Astrocyte of the spinal cord (primary cell): Measurements from ENCODE around the gene SAMD9.

Experiments
- DNase-seq: peaks from one replicate; pipeline ENCODE4 v3.0.0; 2011; ENCODE audit warnings: low read depth, low spot score
- H3K4me3 ChIP-seq: 2 replicates; pipeline ENCODE4 v1.5.1; 2011; ENCODE audit warnings: low read depth, mild to moderate bottlenecking, low read length, moderate library complexity
- CTCF ChIP-seq: IDR thresholded peaks from 2 replicates; pipeline ENCODE4 v1.5.1; 2012; ENCODE audit warnings: low read depth, mild to moderate bottlenecking, low read length, inconsistent platforms
- in situ Hi-C: cut with HindIII; loops from 2 replicates; pipeline ENCODE4 v1.10.0; 2017; ENCODE audit warnings: low sequenced_read_pairs

Gene SAMD9

DNA sequence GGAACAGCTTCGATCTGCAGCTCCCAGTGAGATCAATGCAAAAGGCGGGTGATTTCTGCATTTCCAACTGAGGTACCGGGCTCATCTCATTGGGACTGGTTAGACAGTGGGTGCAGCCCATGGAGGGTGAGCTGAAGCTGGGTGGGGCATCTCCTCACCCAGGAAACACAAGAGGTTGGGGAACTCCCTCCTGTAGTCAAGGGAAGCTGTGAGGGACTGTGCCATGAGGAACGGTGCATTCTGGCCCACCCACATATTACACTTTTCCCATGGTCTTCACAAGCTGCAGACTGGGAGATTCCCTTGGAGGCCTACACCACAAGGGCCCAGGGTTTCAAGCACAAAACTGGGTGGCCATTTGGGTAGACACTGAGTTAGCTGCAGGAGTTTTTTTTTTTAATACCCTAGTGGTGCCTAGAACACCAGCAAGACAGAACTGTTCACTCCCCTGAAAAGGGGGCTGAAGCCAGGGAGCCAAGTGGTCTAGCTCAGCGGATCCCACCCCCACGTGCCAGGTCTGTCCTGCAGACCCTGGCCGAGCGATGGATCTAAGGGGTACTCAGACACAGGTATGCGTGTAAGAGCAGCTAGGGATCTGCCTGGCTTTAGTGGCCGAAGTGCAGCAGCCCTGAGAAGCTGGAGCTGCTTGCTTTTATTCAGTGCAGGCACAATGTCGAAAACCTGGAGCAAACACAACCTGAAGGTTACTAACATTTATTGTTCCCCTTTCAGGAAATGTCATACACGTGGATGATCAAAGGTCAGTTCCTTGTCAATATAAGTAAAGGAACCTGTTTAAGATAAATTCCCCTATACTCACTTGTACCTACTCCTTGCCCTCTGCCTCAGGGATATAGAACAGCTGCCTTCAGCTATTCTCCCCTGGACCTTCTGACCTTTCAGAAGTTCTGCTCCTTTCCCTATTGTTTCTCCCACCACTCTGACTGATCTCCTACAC lies 3.1 kb upstream of the SAMD9 start:
- in situ Hi-C loops = no loop called here
- no peak overlapping the region for H3K4me3 ChIP-seq
- DNase-seq = no peak
- no peak for TF ChIP-seq CTCF

DNA sequence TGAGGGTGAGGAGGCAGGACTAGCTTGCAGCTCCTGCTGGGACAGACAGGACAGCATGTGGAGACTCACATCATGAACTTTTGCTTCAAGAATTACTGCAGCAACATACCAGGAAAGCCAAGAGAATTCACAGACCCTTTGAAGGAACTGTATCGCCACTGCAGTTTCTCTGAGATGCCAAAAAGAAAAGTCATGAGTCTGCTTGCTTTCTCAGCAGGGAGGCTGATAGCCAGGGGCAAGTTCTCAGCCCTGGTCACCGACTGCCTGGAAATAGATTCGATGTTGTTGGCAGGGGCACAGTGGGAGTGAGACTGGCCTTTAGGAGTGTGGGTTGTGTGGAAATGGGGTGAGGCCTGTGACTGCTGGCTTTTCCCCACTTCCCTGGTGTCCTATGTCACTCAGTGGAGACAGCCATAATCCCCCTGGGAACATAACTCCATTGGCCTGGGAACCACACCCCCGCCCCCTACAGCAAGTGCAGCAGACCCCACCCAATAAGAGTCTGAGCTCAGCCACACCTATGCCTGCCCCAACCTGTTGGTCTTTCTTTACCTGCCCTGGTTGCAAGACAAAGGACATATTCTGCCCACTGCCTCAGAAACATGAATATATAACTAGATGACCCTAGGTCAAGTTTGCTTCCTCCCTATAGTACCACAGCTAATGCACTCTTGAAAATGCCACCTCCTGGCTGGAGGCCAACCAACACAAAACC lies 1.6 kb upstream of the SAMD9 start:
- H3K4me3 ChIP-seq = no peak overlapping the region
- no peak for TF ChIP-seq CTCF
- DNase-seq = peak; percentile 64
- in situ Hi-C loops = no loop called here

- no peak for TF ChIP-seq CTCF
- in situ Hi-C loops = no loop called here
- peak overlapping the region; percentile 36 for H3K4me3 ChIP-seq
- DNase-seq = no peak
Measured at GRCh38 chr7:93117327-93117726, 452 bp downstream of the SAMD9 start.

DNA sequence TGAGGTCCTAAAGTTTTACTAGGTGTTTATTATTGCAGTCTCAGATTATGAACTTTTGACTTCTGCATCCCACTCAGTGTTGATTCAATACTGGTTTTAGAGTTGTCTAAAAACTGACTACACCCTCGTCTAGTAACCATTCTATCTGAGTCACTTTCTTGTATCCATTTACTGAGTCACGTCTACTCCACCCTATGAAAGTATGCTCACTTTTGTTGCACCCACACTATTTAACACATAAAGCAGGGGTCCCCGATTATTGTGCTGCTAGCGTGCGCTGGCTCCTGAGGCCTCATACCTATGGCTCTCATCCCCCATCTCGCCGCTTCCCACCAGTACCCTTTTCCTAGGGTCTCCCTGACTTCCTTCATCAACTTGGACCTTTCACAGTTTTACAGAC lies 2.0 kb downstream of the SAMD9 start:
- in situ Hi-C loops = no loop called here
- H3K4me3 ChIP-seq = no peak overlapping the region
- peak; percentile 37 for DNase-seq
- no peak for TF ChIP-seq CTCF

DNA sequence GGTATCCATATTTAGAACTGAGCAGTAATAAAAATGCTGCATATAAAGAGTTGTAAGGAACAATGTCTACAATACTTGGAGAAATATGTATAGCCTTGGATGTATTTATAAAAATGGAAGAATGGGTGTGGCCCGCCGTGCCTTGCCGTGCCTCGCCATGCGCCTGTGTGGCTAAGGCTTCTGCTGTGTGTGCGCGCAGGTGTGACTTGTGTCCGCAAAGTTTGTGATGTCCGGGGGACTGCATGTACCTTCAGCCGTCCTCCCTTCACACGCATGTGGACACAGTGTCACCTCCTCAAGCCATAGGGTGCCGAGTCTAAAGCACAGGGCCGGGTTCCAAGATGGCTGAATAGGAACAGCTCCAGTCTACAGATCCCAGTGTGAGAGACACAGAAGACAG lies 9.8 kb downstream of the SAMD9 start:
- no peak overlapping the region for H3K4me3 ChIP-seq
- in situ Hi-C loops = no loop called here
- DNase-seq = no peak
- no peak for TF ChIP-seq CTCF

DNA sequence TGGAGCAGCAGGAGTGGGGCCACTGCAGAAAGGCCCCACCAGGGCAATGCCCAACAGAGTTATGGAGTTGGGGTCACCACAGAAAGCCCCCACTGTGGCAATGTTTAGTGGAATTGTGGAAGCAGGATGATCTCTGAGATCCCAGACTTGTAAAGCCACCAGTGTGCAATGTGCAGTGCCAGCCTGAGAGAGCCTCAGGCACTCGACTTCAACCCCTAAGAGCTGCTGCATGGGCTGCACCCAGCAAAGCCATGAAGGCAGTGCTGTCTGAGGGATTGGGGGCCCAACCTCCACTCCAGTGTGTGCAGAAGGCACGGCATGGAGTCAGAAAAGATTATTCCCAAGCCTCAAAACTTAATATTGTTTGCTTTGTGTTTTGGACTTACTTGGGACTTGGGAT lies 20.4 kb downstream of the SAMD9 start:
- no peak for TF ChIP-seq CTCF
- in situ Hi-C loops = no loop called here

More for the DNA sequence above, 20.4 kb downstream of the SAMD9 start:
- H3K4me3 ChIP-seq = no peak overlapping the region
- DNase-seq = no peak
